HG02943 (cell line): ENCODE measurements around the gene PAX9.

Experiments used
- ATAC-seq: cut with Tn5 transposase; IDR thresholded peaks from one replicate; pipeline ENCODE4 v1.9.1; 2021; ENCODE audit warnings: mild to moderate bottlenecking, low read depth, moderate library complexity; ENCODE audit not compliant: unreplicated experiment

Gene PAX9

DNA sequence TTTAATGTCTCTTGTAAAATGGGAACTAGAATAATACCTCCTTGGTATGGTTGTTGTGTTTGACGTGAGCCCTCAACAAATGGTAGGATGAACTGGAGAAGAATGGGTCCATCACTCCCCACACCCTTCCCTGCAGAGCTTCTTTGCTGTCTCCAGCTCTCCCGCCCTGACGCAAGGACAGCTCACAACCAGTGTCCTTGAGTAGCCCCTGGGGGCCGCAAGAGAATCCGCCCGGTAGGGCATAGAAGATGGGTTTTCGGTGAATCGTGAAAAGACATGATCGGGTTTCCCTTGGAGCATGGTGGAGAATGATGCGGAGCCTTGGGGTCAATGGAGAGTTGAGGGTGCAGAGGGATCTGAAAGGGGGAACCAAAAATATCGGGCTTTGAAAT lies 6.1 kb upstream of the PAX9 start:
- no peak for ATAC-seq

- no peak for ATAC-seq
These were observed 5.5 kb upstream of the PAX9 start for GRCh38 chr14:36655963-36656686.

- ATAC-seq: no peak
These were observed 4.8 kb upstream of the PAX9 start for GRCh38 chr14:36656687-36657398.

DNA sequence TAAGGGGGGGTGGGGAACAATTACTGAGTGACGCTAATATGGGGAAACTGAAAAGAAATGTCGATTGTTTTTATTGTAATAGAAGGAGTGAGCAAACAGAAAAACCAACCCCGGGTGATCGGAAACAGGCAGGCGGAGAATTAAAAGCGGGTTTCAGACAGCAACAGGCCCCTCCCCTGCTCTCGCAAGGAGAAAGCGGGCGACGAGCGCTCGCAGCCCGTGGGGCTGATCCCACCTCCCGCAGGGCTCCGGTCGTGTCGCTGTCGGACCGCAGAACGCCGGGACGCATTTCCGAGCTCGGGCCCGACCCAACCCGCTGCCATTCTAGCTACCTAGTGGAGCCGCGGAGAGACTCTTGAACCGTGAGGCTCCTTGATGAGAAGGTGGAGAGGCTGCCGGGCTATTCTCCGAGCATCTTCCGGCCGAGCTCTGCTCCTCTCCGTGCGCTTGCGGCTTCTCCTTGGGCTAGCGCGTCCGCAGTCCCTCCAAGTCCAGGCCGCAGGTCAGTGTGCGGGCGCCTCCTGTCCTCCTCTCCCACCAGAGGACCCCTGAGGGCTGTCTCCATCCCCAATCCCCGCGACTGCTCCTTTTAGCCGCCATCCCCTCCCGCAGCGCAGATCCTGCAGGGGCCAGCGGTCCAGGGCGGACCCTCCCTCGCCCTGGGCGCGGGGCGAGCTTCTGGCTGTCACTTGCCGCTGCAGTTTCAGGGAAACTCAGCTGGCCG lies 4.1 kb upstream of the PAX9 start:
- no peak for ATAC-seq

- no peak for ATAC-seq
These were observed 3.3 kb upstream of the PAX9 start for GRCh38 chr14:36658123-36659009.

DNA sequence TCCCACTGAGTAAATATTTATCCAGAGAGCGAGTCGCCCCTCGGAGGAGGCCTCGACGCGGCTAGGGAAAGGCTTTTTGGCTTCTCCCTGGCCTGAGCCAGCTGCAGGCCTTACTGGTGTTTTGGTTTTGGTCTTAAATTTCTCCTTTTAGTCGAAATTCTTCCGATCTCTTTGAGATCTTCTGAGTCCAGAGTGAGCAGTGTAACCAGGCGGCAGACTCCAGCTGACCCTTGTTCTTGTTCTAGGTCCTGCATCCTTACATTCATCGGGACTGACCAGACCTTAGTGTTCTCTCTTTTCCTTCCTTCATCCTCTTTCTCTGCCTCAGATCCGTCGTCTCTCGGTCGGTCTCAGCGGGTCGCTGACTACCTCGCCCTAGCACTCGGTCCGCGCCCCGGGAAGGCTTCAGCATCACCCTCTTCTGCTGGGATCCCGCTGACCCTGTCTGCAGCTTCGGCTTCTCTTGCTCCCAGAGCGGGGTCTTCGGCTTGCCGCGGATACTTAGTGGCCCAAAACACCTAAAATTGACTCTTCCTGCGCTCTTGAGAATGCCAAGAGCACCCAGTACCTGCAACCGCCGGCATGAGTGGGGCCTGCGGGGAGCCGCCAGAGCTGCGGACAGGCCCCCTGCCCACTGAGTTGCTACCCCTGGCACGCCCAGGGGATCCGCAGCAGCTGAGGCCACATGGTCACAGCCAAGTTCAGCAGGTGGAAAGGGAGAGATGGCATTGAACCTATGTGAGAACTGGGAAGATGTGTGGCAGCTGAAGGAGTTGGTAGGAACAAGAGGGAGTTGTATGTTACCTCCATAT lies 2.4 kb upstream of the PAX9 start:
- no peak for ATAC-seq

- ATAC-seq: no peak
These were observed 1.6 kb upstream of the PAX9 start for GRCh38 chr14:36659822-36660735.

DNA sequence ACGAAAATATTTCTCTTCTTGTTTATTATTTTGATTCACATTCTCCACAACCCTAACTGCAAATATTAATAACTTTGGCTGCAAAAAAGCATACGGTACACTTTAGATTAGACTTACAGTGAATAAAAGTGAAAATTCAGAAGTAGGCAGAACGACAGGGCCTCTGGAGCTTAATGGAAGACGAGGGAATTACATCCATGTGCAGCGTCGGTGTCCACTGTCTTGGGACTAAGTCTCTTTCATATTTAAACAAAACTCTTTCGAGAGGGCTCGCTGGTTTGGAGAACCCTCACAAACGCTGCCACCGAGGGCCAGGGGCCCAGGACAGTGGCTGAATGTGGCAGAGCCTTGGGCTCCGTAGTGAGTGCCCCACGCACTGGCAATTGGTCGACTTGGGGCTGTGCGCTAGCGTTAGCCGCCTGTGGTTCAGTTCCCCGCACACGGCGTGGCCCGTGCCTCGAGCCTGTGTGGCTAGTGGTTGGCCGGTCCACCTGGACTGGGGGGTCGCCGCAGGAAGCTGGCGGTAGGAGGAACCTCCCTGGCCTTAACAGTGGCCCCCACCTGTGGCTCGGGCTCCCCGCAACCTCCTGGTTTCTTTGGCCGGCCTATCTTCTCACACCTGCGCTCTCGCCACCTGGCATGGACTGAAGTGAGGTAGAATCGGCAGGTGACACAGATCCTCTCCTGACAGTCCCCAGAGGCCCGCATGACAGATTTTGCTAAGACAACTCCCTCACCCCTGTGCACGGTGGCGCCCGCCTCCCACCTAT lies 739 bp upstream of the PAX9 start:
- no peak for ATAC-seq

- ATAC-seq: no peak
These were observed 540 bp downstream of the PAX9 start for GRCh38 chr14:36662258-36662542.

- ATAC-seq: no peak
These were observed 1.1 kb downstream of the PAX9 start for GRCh38 chr14:36662543-36663403.

DNA sequence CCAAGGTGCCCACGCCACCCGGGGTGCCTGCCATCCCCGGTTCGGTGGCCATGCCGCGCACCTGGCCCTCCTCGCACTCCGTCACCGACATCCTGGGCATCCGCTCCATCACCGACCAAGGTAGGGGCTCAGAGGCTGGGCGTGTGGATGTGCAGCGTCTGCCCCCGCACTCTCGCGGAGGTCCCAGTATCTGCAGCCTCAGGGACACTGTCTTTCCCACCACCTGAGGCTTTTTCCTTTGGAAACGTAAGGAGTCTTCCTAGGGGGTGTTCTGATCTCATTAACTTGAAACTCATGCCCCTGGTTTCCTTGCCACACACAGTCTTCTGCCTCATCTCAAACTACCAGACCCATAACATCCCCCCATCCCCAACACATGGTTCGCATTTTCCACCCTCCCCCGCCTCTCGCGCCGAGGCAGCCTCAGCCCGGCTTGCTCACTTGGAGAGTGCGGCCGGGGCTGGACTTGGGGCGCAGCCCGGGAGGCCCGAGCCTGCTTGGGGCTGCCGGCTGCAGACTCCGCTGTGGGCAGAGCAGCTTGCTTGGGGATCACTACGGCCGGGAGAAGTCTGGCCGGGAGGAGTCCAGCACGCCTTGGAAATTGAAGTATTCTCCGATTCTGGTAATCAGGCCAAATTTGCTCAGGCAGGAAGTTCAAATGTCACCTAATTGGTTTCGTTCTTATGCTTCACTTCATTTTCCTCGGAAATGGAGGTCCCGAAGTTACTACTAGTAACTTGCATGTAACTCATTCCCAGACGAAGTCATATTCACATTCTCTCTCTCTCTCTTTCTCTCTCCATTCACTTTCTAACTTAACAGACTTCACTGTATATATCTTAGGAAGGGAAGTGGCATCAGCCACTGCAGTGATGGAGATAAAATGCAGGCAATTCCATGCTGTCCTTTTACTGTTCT lies 2.0 kb downstream of the PAX9 start:
- ATAC-seq: no peak

DNA sequence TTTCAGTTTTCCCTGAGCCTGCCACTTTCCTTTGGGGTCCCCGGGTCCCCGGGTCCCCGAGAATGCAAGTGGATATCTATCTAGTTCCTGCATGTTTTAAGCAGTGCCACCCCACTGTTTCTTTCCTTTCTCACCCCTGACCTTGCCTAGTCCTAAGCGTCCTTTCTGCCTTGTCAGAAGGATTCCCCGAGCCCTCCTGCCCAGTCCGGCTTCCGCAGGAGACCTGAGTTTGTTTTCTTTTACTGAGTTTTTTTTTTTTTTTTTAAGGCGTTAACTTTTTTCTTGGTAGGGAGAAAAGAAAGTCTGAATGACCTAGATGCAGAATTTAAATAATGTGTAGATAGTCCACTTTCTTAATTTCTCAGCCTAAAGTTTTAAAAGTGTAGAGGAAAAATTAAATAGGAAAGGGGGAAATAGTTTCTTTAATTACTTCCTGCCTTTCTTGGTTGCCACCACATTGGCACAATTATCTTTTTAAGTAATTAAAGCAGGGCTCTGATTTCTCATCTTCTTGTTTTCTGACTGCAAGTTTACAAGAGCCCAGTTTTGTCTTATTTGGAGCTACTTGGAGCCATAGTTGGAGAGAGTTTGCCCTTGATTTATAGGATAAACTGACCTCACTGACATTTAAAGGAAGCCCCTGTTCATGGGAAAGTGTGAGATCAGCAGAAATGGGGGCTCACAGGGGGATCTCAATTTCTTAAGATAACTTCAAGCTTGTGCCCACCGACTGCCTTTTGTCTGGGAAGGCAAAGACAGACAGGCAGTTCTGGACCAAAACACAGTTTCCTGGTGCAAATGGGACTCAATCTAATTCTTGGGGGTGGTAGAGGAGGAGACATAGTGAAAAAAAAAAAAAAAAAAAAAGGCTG lies 2.9 kb downstream of the PAX9 start:
- ATAC-seq: no peak

DNA sequence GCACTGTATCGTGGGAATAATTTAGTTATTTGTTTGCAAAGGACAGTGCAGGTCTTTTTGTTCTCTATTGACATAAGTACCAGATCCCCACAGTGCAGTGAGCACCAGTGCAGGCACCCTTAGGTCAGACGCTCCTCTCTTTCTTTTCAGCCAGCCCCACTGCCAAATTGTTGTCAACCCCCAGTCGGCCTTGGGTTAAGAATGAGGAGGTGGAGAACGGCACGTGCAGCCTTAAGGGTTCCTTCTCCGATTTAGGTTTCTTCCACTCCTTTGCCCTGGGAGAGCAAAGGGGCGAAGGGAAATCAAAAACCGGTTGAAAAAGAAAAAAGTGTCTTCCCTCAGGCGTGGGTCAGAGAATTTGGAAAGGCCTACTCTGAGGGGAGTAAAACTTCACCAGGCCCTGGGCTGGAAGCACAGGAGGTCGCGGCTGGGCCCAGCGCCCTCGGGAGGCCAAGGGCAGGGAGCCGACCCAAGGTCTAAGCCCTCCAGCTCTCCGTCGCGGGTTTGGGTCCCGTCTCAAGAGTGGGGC lies 4.3 kb downstream of the PAX9 start:
- no peak for ATAC-seq

GRCh38 chr14:36666416-36667206 lies 5.0 kb downstream of the PAX9 start:
- no peak for ATAC-seq
